ENCODE results near the gene LPO. TPM values are rescaled to one million over a fixed set of nuclear protein-coding genes. Genes with fewer than 3 reads are reported as not detected.

The LPO gene
- total RNA-seq, 1 experiment from 2014 or later: 0.54 TPM

DNA sequence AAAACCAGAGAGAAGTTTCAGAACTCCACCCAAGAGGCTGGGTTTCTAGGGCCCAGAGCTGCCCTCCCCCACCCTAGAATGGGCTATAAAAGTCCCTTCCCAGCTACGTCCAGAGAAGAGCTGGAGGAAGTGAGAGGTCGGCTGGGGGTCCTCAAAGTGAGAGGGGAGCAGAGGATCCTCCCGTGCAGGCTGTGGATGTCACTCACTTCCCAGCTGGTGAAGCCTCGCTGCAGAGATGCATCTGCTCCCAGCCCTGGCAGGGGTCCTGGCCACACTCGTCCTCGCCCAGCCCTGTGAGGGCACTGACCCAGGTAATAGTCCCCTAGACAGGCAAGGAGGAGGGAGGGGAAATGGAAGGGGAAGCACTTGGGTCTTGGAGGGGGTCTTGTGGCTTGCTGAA, 45.8 kb upstream of the LPO start, which contains the start of gene EPX:
EPX (plus strand) TSS at position 115 of the 400 bp plus-strand sequence; CDS start at position 236, 121 bp downstream.
- DNase-seq: no peak
- ChIA-PET POLR2A (interaction anchor here (0.5 kb wide), 1 partner anchor 110 kb away, joined by 5 read pairs; no protein-coding TSS in a partner anchor), CTCF (no interaction called here)
- intact Hi-C loops (cut with micrococcal nuclease; ENCODE audit: unreplicated experiment): no loop called here
- H3K4me3 Mint-ChIP-seq (ENCODE audit: unreplicated experiment): no peak within 1 kb of the TSS
- BruUV-seq (replicated peaks): no TSS peak
- Histone ChIP-seq H3K9me3 (no peaks in the 10 kb centered on the region), H3K4me3 (ENCODE audit: low read depth, low read length) (no peak within 1 kb of the TSS), H3K36me3 (ENCODE audit: control insufficient read depth, insufficient read depth, low read length) (no peaks in the 10 kb centered on the region), H3K27me3 (replicated peaks; ENCODE audit: control insufficient read depth, insufficient read depth, low read length) (no peaks in the 10 kb centered on the region), H3K4me1 (peaks cover 8% of the 10 kb centered on the region)
- peaks cover 8% of the 10 kb centered on the region for H3K4me1 Mint-ChIP-seq (ENCODE audit: low read depth, unreplicated experiment)
- H3K27me3 Mint-ChIP-seq (ENCODE audit: insufficient read depth, unreplicated experiment): peaks cover 9% of the 10 kb centered on the region
- no peaks in the 10 kb centered on the region for H3K36me3 Mint-ChIP-seq (ENCODE audit: insufficient read depth, unreplicated experiment)
- no peak within 1 kb of the TSS for H3K27ac Mint-ChIP-seq (ENCODE audit: unreplicated experiment)
- no peaks in the 10 kb centered on the region for H3K9me3 Mint-ChIP-seq (ENCODE audit: unreplicated experiment)
- TF ChIP-seq, protein P1, sequence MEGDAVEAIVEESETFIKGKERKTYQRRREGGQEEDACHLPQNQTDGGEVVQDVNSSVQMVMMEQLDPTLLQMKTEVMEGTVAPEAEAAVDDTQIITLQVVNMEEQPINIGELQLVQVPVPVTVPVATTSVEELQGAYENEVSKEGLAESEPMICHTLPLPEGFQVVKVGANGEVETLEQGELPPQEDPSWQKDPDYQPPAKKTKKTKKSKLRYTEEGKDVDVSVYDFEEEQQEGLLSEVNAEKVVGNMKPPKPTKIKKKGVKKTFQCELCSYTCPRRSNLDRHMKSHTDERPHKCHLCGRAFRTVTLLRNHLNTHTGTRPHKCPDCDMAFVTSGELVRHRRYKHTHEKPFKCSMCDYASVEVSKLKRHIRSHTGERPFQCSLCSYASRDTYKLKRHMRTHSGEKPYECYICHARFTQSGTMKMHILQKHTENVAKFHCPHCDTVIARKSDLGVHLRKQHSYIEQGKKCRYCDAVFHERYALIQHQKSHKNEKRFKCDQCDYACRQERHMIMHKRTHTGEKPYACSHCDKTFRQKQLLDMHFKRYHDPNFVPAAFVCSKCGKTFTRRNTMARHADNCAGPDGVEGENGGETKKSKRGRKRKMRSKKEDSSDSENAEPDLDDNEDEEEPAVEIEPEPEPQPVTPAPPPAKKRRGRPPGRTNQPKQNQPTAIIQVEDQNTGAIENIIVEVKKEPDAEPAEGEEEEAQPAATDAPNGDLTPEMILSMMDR (IDR thresholded peaks at IDR 0.05; ENCODE audit: insufficient read depth in 1 of 2, low read depth in 1 of 2, low read length in 1 of 2, severe bottlenecking in 1 of 2, unreplicated experiment in 1 of 2): no peak

DNA sequence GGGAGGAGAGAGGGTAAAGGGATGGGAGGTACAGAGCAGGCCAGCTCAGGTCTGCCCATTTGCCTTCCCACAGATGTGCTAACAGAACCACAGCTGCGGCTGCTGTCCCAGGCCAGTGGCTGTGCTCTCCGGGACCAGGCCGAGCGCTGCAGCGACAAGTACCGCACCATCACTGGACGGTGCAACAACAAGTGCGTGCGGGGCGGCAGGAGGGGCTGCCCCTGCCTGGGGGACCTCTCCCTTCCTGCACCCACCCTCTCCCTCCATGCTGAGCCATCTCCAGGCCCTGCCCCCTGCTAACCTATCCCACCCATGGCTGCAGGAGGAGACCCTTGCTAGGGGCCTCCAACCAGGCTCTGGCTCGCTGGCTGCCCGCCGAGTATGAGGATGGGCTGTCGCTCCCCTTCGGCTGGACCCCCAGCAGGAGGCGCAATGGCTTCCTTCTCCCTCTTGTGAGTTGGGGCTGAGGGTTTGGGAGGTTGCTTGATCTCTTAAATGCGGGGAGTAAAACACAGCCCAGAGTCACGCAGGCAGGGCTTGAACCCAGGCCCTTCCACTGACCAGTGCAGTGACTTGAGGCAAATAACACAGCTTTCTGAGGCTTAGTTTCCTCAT, 44.6 kb upstream of the LPO start:
- no peak for DNase-seq
- Histone ChIP-seq H3K9me3 (no peaks in the 10 kb centered on the region), H3K27me3 (replicated peaks; ENCODE audit: control insufficient read depth, insufficient read depth, low read length) (no peaks in the 10 kb centered on the region), H3K4me1 (peaks cover 8% of the 10 kb centered on the region), H3K36me3 (ENCODE audit: control insufficient read depth, insufficient read depth, low read length) (no peaks in the 10 kb centered on the region), H3K4me3 (ENCODE audit: low read depth, low read length) (no peak overlapping the region)
- intact Hi-C loops (cut with micrococcal nuclease; ENCODE audit: unreplicated experiment): no loop called here
- H3K9me3 Mint-ChIP-seq (ENCODE audit: unreplicated experiment): no peaks in the 10 kb centered on the region
- peaks cover 8% of the 10 kb centered on the region for H3K4me1 Mint-ChIP-seq (ENCODE audit: low read depth, unreplicated experiment)
- CTCF ChIA-PET: interaction anchor here (1.1 kb wide), 1 partner anchor 10 kb away, joined by 5 read pairs; no protein-coding TSS in a partner anchor
- POLR2A ChIA-PET: no interaction called here
- H3K36me3 Mint-ChIP-seq (ENCODE audit: insufficient read depth, unreplicated experiment): no peaks in the 10 kb centered on the region
- no peak overlapping the region for H3K27ac Mint-ChIP-seq (ENCODE audit: unreplicated experiment)
- H3K27me3 Mint-ChIP-seq (ENCODE audit: insufficient read depth, unreplicated experiment): peaks cover 6% of the 10 kb centered on the region
- no peak overlapping the region for H3K4me3 Mint-ChIP-seq (ENCODE audit: unreplicated experiment)
- TF ChIP-seq, protein P1 (IDR thresholded peaks at IDR 0.05; ENCODE audit: insufficient read depth in 1 of 2, low read depth in 1 of 2, low read length in 1 of 2, severe bottlenecking in 1 of 2, unreplicated experiment in 1 of 2): no peak
- BruUV-seq (replicated peaks): no TSS peak

- H3K27me3 Mint-ChIP-seq (ENCODE audit: insufficient read depth, unreplicated experiment): peaks cover 6% of the 10 kb centered on the region
- no peak overlapping the region for H3K4me3 ChIP-seq (ENCODE audit: low read depth, low read length)
- H3K4me1 ChIP-seq: peaks cover 8% of the 10 kb centered on the region
- peaks cover 8% of the 10 kb centered on the region for H3K4me1 Mint-ChIP-seq (ENCODE audit: low read depth, unreplicated experiment)
- no peaks in the 10 kb centered on the region for H3K36me3 ChIP-seq (ENCODE audit: control insufficient read depth, insufficient read depth, low read length)
- DNase-seq: no peak
- H3K9me3 Mint-ChIP-seq (ENCODE audit: unreplicated experiment): no peaks in the 10 kb centered on the region
- ChIA-PET CTCF (no interaction called here), POLR2A (no interaction called here)
- TF ChIP-seq, protein P1 (IDR thresholded peaks at IDR 0.05; ENCODE audit: insufficient read depth in 1 of 2, low read depth in 1 of 2, low read length in 1 of 2, severe bottlenecking in 1 of 2, unreplicated experiment in 1 of 2): no peak
- no peaks in the 10 kb centered on the region for H3K27me3 ChIP-seq (replicated peaks; ENCODE audit: control insufficient read depth, insufficient read depth, low read length)
- no TSS peak for BruUV-seq (replicated peaks)
- H3K36me3 Mint-ChIP-seq (ENCODE audit: insufficient read depth, unreplicated experiment): no peaks in the 10 kb centered on the region
- H3K4me3 Mint-ChIP-seq (ENCODE audit: unreplicated experiment): no peak overlapping the region
- H3K27ac Mint-ChIP-seq (ENCODE audit: unreplicated experiment): no peak overlapping the region
- H3K9me3 ChIP-seq: no peaks in the 10 kb centered on the region
- intact Hi-C loops (cut with micrococcal nuclease; ENCODE audit: unreplicated experiment): no loop called here
These were observed 42.8 kb upstream of the LPO start for GRCh38 chr17:58195518-58196123.

All from Caco-2 (cell line).